Retina (tissue), 1 donor: ENCODE data around the gene LSP1.
"Not testable (repeated sequence)": the region's sequence is repeated elsewhere in the genome, so short reads cannot be mapped to it uniquely, and the experiment has no call there.

ENCODE experiments used
- DNase-seq: peaks from one replicate; pipeline ENCODE4 v3.0.0-alpha.2; 2016

The LSP1 gene

GRCh38 chr11:1866226-1866625, 13.3 kb downstream of the LSP1 start:
- DNase-seq, result no peak

GRCh38 chr11:1866776-1867175, 13.9 kb downstream of the LSP1 start:
- no peak for DNase-seq

- no peak for DNase-seq
Observed at GRCh38 chr11:1867381-1867780, 14.5 kb downstream of the LSP1 start.

- no peak for DNase-seq
Observed at GRCh38 chr11:1868056-1868635, 15.3 kb downstream of the LSP1 start.

- no peak for DNase-seq
Observed at GRCh38 chr11:1868636-1869291, 15.9 kb downstream of the LSP1 start.

- DNase-seq, result no peak
Observed at GRCh38 chr11:1869427-1870325, 16.8 kb downstream of the LSP1 start.

GRCh38 chr11:1870326-1870696, 17.4 kb downstream of the LSP1 start:
- DNase-seq, result no peak

- DNase-seq, result peak; percentile 44
Observed at GRCh38 chr11:1870721-1871466, 18.0 kb downstream of the LSP1 start.

GRCh38 chr11:1871531-1871930, 18.6 kb downstream of the LSP1 start:
- DNase-seq, result no peak

GRCh38 chr11:1872267-1872985, 19.5 kb downstream of the LSP1 start:
- DNase-seq, result no peak

GRCh38 chr11:1873048-1873812, 20.3 kb downstream of the LSP1 start:
- DNase-seq, result no peak

- DNase-seq, result not testable (repeated sequence)
Observed at GRCh38 chr11:1873813-1874150, 20.9 kb downstream of the LSP1 start.

- DNase-seq, result not testable (repeated sequence)
Observed at GRCh38 chr11:1874441-1875092, 21.7 kb downstream of the LSP1 start.

GRCh38 chr11:1875093-1875850, 22.4 kb downstream of the LSP1 start:
- no peak for DNase-seq

- not testable (repeated sequence) for DNase-seq
Observed at GRCh38 chr11:1875851-1876301, 23.0 kb downstream of the LSP1 start.

- DNase-seq, result no peak
Observed at GRCh38 chr11:1876361-1877063, 23.6 kb downstream of the LSP1 start.

GRCh38 chr11:1877211-1878136, 24.6 kb downstream of the LSP1 start:
- no peak for DNase-seq
